Neural progenitor cell (in vitro differentiated cells): Measurements from ENCODE around the gene CERS3.

ENCODE experiments used
- EZH2 ChIP-seq: fragments of 200-600 bp; sonication (generic); IDR thresholded peaks from 2 replicates; pipeline ENCODE4 v1.6.1; 2017; ENCODE audit warnings: antibody characterized with exemption, mild to moderate bottlenecking, moderate library complexity
- EZH2phosphoT487 ChIP-seq: fragments of 200-600 bp; sonication (generic); IDR thresholded peaks from 2 replicates; pipeline ENCODE4 v1.6.1; 2017; ENCODE audit warnings: antibody characterized with exemption
- TF ChIP-seq, protein P1 (sequence below): fragments of 200-600 bp; sonication (generic); IDR thresholded peaks from 2 replicates; pipeline ENCODE4 v1.5.1; 2017; ENCODE audit warnings: antibody characterized with exemption, mild to moderate bottlenecking

DNA sequence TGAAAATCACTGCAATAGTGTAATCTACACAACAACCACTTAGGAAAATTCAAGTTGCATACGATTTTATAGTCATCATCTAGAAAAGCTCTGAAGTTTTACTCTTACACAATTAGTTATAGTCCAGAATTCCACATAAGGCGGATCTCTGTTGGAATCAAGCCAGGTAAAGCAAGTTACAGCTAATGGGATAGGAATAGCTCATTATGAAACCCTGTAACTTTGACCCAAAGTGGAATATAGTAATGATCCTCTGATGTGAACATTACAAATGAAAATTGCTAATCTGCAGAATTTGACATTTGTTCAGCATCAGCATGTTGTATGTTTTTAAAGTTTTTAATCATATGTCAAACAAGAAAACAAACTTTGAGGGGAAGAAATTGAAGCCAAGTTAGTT is 4.4 kb downstream of the CERS3 start:
- TF ChIP-seq, protein P1, sequence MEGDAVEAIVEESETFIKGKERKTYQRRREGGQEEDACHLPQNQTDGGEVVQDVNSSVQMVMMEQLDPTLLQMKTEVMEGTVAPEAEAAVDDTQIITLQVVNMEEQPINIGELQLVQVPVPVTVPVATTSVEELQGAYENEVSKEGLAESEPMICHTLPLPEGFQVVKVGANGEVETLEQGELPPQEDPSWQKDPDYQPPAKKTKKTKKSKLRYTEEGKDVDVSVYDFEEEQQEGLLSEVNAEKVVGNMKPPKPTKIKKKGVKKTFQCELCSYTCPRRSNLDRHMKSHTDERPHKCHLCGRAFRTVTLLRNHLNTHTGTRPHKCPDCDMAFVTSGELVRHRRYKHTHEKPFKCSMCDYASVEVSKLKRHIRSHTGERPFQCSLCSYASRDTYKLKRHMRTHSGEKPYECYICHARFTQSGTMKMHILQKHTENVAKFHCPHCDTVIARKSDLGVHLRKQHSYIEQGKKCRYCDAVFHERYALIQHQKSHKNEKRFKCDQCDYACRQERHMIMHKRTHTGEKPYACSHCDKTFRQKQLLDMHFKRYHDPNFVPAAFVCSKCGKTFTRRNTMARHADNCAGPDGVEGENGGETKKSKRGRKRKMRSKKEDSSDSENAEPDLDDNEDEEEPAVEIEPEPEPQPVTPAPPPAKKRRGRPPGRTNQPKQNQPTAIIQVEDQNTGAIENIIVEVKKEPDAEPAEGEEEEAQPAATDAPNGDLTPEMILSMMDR: no peak
- TF ChIP-seq EZH2: no peak
- no peak for TF ChIP-seq EZH2phosphoT487
